Endothelial cell of umbilical vein (primary cell): ENCODE measurements around the gene CLIC3. TPM values are rescaled to one million over a fixed set of nuclear protein-coding genes. Genes with fewer than 3 reads are reported as not detected.

Experiments
- BruUV-seq: library from RNA; stranded (reverse); fragments of 400-500 nt; replicated peaks from 2 replicates; lab custom pipeline; 2021; lab: Mats Ljungman, UMichigan
- CTCF ChIA-PET: fragments of 300-600, 350-600 bp; sonication (Branson Sonifier 250); formaldehyde crosslinking; loops from one replicate; lab custom pipeline; 2021; ENCODE audit warnings: antibody characterized with exemption, inconsistent platforms; lab: Charles Lee
- POLR2A ChIA-PET: fragments of 300-600, 350-600 bp; sonication (Branson Sonifier 250); formaldehyde crosslinking; loops from one replicate; lab custom pipeline; 2021; ENCODE audit warnings: antibody characterized with exemption, inconsistent platforms; lab: Charles Lee
- DNase-seq: peaks from one replicate; pipeline ENCODE4 v3.0.0-alpha.2; 2011; ENCODE audit warnings: low read depth, low spot score
- FAIRE-seq: peaks from 2 replicates; lab custom pipeline; 2011; peaks lifted over from hg19 to GRCh38; lab: Jason Lieb, UNC
- H2AFZ ChIP-seq: 2 replicates; pipeline ENCODE4 v1.6.0; 2012; ENCODE audit warnings: low read depth, low read length, control low read depth, inconsistent platforms
- H3K27ac ChIP-seq: 2 replicates; pipeline ENCODE4 v1.5.1; 2011; ENCODE audit warnings: low read depth, mild to moderate bottlenecking, control low read depth, low read length, moderate library complexity; ENCODE audit not compliant: insufficient read depth
- H3K27me3 ChIP-seq, 2 experiments: 2 replicates each; pipeline versions ENCODE4 v1.6.0 to v1.6.1; 2011; ENCODE audit warnings: low read length in 2 of 2, mixed read lengths in 1 of 2; ENCODE audit not compliant: control insufficient read depth in 2 of 2, insufficient read depth in 2 of 2
- H3K36me3 ChIP-seq, 2 experiments: 2 replicates in 1 of 2; 3 replicates in 1 of 2; pipeline ENCODE4 v1.5.1; 2011; ENCODE audit warnings: low read length in 2 of 2, mild to moderate bottlenecking in 1 of 2, moderate library complexity in 1 of 2; ENCODE audit not compliant: control insufficient read depth in 2 of 2, insufficient read depth in 2 of 2; ENCODE audit errors: extremely low read depth in 1 of 2
- H3K4me1 ChIP-seq: 3 replicates; pipeline ENCODE4 v1.5.1; 2011; ENCODE audit warnings: mild to moderate bottlenecking, low read length; ENCODE audit not compliant: control insufficient read depth, insufficient read depth; ENCODE audit errors: extremely low read depth
- H3K4me2 ChIP-seq: 2 replicates; pipeline ENCODE4 v1.6.1; 2011; ENCODE audit warnings: low read length, control low read depth, mixed read lengths; ENCODE audit not compliant: insufficient read depth
- H3K4me3 ChIP-seq, 3 experiments: fragments of 200-600 bp in 1 of 3; sonication (generic), shearing (Covaris generic) in 1 of 3; replicated peaks in 1 of 3; 2 replicates each; pipeline ENCODE4 v1.5.1; 2011 to 2016; ENCODE audit warnings: control low read depth in 3 of 3, low read length in 3 of 3, mild to moderate bottlenecking in 2 of 3, inconsistent platforms in 1 of 3, low read depth in 1 of 3, moderate library complexity in 1 of 3; ENCODE audit not compliant: insufficient read depth in 1 of 3
- H3K79me2 ChIP-seq: 2 replicates; pipeline ENCODE4 v1.6.0; 2012; ENCODE audit warnings: low read length, inconsistent platforms; ENCODE audit not compliant: control insufficient read depth, insufficient read depth
- H3K9ac ChIP-seq: replicated peaks from 2 replicates; pipeline ENCODE3; 2011; ENCODE audit warnings: low read length, control low read depth; ENCODE audit not compliant: insufficient read depth; ENCODE audit errors: extremely low read depth
- H3K9me1 ChIP-seq: replicated peaks from 3 replicates; pipeline ENCODE4 v1.6.0; 2011; ENCODE audit warnings: mild to moderate bottlenecking, low read length; ENCODE audit not compliant: control insufficient read depth, insufficient read depth; ENCODE audit errors: extremely low read depth
- H3K9me3 ChIP-seq: replicated peaks from 2 replicates; pipeline ENCODE4 v1.5.1; 2012; ENCODE audit warnings: low read length, inconsistent platforms; ENCODE audit not compliant: control insufficient read depth, insufficient read depth
- H4K20me1 ChIP-seq: replicated peaks from 2 replicates; pipeline ENCODE3; 2011; ENCODE audit warnings: mild to moderate bottlenecking, low read length; ENCODE audit not compliant: control insufficient read depth, insufficient read depth; ENCODE audit errors: extremely low read depth
- EZH2 ChIP-seq: IDR thresholded peaks from 2 replicates; pipeline ENCODE4 v1.6.1; 2012; ENCODE audit warnings: borderline replicate concordance, low read depth, mild to moderate bottlenecking, moderate library complexity, low read length, inconsistent platforms; ENCODE audit not compliant: severe bottlenecking
- FOS ChIP-seq: IDR thresholded peaks from 2 replicates; pipeline ENCODE4 v1.6.1; 2011; ENCODE audit warnings: mild to moderate bottlenecking, low read length, moderate library complexity, borderline replicate concordance; ENCODE audit not compliant: insufficient read depth
- GATA2 ChIP-seq: IDR thresholded peaks from 2 replicates; pipeline ENCODE4 v1.7.0; 2011; ENCODE audit warnings: low read depth, mild to moderate bottlenecking, moderate library complexity, mixed read lengths, low read length; ENCODE audit not compliant: insufficient read length, insufficient read depth
- MYC ChIP-seq: IDR thresholded peaks from one replicate; pipeline ENCODE4 v1.6.1; 2011; ENCODE audit warnings: mild to moderate bottlenecking, low read depth, low read length
- POLR2A ChIP-seq: IDR thresholded peaks from 2 replicates; pipeline ENCODE4 v1.6.1; 2012; ENCODE audit warnings: low read depth, mild to moderate bottlenecking, control low read depth, low read length
- POLR2AphosphoS5 ChIP-seq: IDR thresholded peaks from 2 replicates; pipeline ENCODE4 v1.6.1; 2012; ENCODE audit warnings: low read depth, mild to moderate bottlenecking, control low read depth, low read length, moderate library complexity; ENCODE audit not compliant: insufficient read depth
- dilution Hi-C: fragments of 300-500 bp; cut with MboI; formaldehyde crosslinking; loops from one replicate; pipeline ENCODE4 v1.15.0; 2019; ENCODE audit warnings: low sequenced_read_pairs; ENCODE audit not compliant: extremely low pct_ligation_motif_present
- intact Hi-C: fragments of 100-400 bp; cut with micrococcal nuclease; formaldehyde crosslinking; loops from one replicate; pipeline ENCODE4 v1.10.0; 2022
- polyA plus RNA-seq, 4 experiments: library from polyadenylated mRNA; depleted of rRNA in 3 of 4; stranded (reverse) in 3 of 4; unstranded in 1 of 4; fragments of >200 nt; gene quantifications; 2 replicates each; pipeline versions ENCODE4 v1.2.1 to v1.2.3, GENCODE V29; 2011 to 2012; ENCODE audit warnings: missing spikeins in 1 of 4
- total RNA-seq: library from RNA; stranded (reverse); gene quantifications from 2 replicates; pipeline ENCODE4 v1.2.3, GENCODE V29; 2021
- TF ChIP-seq, protein P1 (sequence below), 2 donors: IDR thresholded peaks; 1 replicate in 1 of 2; 2 replicates in 1 of 2; pipeline ENCODE4 v1.5.1; 2011; ENCODE audit warnings: low read length in 2 of 2, mild to moderate bottlenecking in 2 of 2, moderate library complexity in 2 of 2, control low read depth in 1 of 2, inconsistent platforms in 1 of 2, low read depth in 1 of 2; ENCODE audit not compliant: insufficient read depth in 1 of 2; ENCODE audit errors: extremely low read depth in 1 of 2

Gene CLIC3
- total and polyA plus RNA-seq, 2 donors (not counting 3 experiments of a cell fraction or from before 2014, with no cell fraction given), result 2.3 TPM; not detected in 1

DNA sequence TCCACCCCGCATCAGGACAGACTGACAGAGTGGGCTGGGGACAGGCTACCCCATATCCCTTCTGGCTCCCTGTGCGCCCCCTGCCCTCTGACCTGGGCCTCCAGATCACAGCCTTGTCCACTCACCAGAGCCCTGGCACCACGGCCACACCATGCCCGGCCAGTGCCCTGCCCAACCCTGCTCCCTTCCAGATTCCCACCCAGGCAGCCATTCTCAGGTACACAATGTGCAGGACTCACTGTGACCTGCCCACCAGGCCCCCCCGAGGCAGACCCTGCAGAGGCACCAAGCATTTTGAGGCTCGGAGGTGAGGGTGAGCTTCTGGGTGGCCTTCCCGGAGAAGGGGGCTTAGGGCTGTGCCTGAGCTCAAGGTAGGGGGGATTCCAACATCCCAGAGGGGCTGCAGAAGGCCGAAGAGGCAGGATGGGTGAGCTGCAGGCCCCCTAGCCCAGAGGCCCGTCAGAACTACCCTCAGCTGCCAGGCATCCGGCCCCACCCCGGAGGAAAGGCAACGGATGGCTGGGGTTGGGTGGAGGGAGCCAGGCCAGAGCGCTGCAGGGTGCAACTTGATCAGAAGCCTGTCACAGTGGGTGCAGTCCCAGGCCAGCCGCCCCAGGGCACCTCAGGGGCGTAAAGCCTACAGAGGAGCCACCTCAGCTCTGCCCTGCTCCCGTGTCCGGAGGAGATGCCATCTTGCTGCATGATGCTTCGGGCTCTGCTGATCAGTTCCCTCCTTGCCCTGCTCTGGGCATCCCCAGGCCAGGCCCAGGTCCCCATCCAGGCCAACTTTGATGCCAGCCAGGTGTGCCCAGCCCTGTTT is 13.9 kb downstream of the CLIC3 start, which contains the start of gene LCNL1:
Gene LCNL1 (plus strand): TSS at position 762 of the 820 bp plus-strand sequence. CDS start 594 bp downstream, outside the sequence.
- no peak within 1 kb of the TSS for H2AFZ ChIP-seq
- H3K4me1 ChIP-seq, result peaks cover 4% of the 10 kb centered on the region
- H3K4me3 ChIP-seq, result no peak within 1 kb of the TSS
- H3K79me2 ChIP-seq, result no peaks in the 10 kb centered on the region
- dilution Hi-C loops, result no loop called here
- no TSS peak for BruUV-seq
- H3K9me1 ChIP-seq, result no peaks in the 10 kb centered on the region
- ChIA-PET POLR2A (no interaction called here), CTCF (interaction anchor here (1.4 kb wide), 1 partner anchor 10 kb away, joined by 3 read pairs; the partner anchor contains the start of gene PAXX)
- FAIRE-seq (no peak), DNase-seq (no peak)
- no peak within 1 kb of the TSS for H3K9ac ChIP-seq
- intact Hi-C loops, result no loop called here
- peaks cover 3 to 10% of the 10 kb centered on the region in 2 experiments for H3K27me3 ChIP-seq
- no peak within 1 kb of the TSS for H3K4me2 ChIP-seq
- H3K9me3 ChIP-seq, result no peaks in the 10 kb centered on the region
- no peak within 1 kb of the TSS for H3K27ac ChIP-seq
- TF ChIP-seq POLR2AphosphoS5 (no peak), EZH2 (no peak), GATA2 (no peak), FOS (no peak), POLR2A (no peak), MYC (no peak)
- TF ChIP-seq, protein P1, sequence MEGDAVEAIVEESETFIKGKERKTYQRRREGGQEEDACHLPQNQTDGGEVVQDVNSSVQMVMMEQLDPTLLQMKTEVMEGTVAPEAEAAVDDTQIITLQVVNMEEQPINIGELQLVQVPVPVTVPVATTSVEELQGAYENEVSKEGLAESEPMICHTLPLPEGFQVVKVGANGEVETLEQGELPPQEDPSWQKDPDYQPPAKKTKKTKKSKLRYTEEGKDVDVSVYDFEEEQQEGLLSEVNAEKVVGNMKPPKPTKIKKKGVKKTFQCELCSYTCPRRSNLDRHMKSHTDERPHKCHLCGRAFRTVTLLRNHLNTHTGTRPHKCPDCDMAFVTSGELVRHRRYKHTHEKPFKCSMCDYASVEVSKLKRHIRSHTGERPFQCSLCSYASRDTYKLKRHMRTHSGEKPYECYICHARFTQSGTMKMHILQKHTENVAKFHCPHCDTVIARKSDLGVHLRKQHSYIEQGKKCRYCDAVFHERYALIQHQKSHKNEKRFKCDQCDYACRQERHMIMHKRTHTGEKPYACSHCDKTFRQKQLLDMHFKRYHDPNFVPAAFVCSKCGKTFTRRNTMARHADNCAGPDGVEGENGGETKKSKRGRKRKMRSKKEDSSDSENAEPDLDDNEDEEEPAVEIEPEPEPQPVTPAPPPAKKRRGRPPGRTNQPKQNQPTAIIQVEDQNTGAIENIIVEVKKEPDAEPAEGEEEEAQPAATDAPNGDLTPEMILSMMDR (IDR thresholded peaks at IDR 0.05; ENCODE audit: extremely low read depth in 1 of 2, insufficient read depth in 1 of 2, low read depth in 1 of 2, low read length in 2 of 2), result no peak
- no peaks in the 10 kb centered on the region for H4K20me1 ChIP-seq
- H3K36me3 ChIP-seq, result no peaks in the 10 kb centered on the region
